PC-3 (cell line): Measurements from ENCODE around the gene RRM2. TPM values are rescaled to one million over a fixed set of nuclear protein-coding genes. Genes with fewer than 3 reads are reported as not detected.

Experiments
- ATAC-seq: fragments of 200-7000 bp; cut with Tn5 transposase; 2 replicates; pipeline ENCODE4 v1.9.1; 2020; ENCODE audit warnings: mild to moderate bottlenecking, moderate library complexity
- BruUV-seq: library from RNA; stranded (reverse); fragments of 400-500 nt; replicated peaks from 2 replicates; lab custom pipeline; 2021; lab: Mats Ljungman, UMichigan
- CTCF ChIA-PET: fragments of 300-600 bp; sonication (Branson Sonifier 250); formaldehyde crosslinking; loops from one replicate; lab custom pipeline; 2022; ENCODE audit warnings: antibody characterized with exemption; lab: Charles Lee
- POLR2A ChIA-PET: fragments of 300-600 bp; sonication (Branson Sonifier 250); formaldehyde crosslinking; loops from one replicate; lab custom pipeline; 2022; ENCODE audit warnings: antibody characterized with exemption; ENCODE audit not compliant: unreplicated experiment; lab: Charles Lee
- DNase-seq: peaks from one replicate; pipeline ENCODE4 v3.0.0-alpha.2; 2015
- H2AFZ ChIP-seq: fragments of 300-600 bp; sonication (generic); 2 replicates; pipeline ENCODE4 v1.6.0; 2016; ENCODE audit warnings: antibody characterized with exemption, low read length
- H3F3A ChIP-seq: fragments of 300-600 bp; sonication (generic); one replicate; pipeline ENCODE4 v1.6.0; 2017; ENCODE audit warnings: antibody characterized with exemption, low read length, control low read depth, mild to moderate bottlenecking; ENCODE audit not compliant: unreplicated experiment
- H3K27ac ChIP-seq: fragments of 300-600 bp; sonication (generic); 2 replicates; pipeline ENCODE4 v1.5.1; 2016; ENCODE audit warnings: mild to moderate bottlenecking, low read length
- H3K27me3 ChIP-seq: fragments of 300-600 bp; sonication (generic); 2 replicates; pipeline ENCODE4 v1.6.1; 2016; ENCODE audit warnings: low read length, mixed read lengths
- H3K36me3 ChIP-seq: fragments of 300-600 bp; sonication (generic); 2 replicates; pipeline ENCODE4 v1.6.1; 2016; ENCODE audit warnings: low read depth, mixed run types, low read length, mixed read lengths
- H3K4me1 ChIP-seq: fragments of 300-600 bp; sonication (generic); 2 replicates; pipeline ENCODE4 v1.5.1; 2016; ENCODE audit warnings: low read length; ENCODE audit not compliant: insufficient read depth
- H3K4me2 ChIP-seq: fragments of 300-600 bp; sonication (generic); 2 replicates; pipeline ENCODE4 v1.6.0; 2016; ENCODE audit warnings: low read length
- H3K4me3 ChIP-seq: fragments of 300-600 bp; sonication (generic); 2 replicates; pipeline ENCODE4 v1.5.1; 2016; ENCODE audit warnings: mild to moderate bottlenecking, low read length, mixed read lengths
- H3K79me2 ChIP-seq: fragments of 300-600 bp; sonication (generic); 2 replicates; pipeline ENCODE4 v1.6.1; 2017; ENCODE audit warnings: low read length, mixed read lengths
- H3K9ac ChIP-seq: fragments of 300-600 bp; sonication (generic); 2 replicates; pipeline ENCODE4 v1.6.0; 2016; ENCODE audit warnings: mild to moderate bottlenecking, low read length
- H3K9me2 ChIP-seq: fragments of 300-600 bp; sonication (generic); replicated peaks from 2 replicates; pipeline ENCODE4 v1.6.1; 2016; ENCODE audit warnings: mixed run types, low read length, mixed read lengths
- H3K9me3 ChIP-seq: fragments of 300-600 bp; sonication (generic); 2 replicates; pipeline ENCODE4 v1.6.1; 2016; ENCODE audit warnings: low read length, mixed read lengths
- H4K20me1 ChIP-seq: fragments of 300-600 bp; sonication (generic); 2 replicates; pipeline ENCODE4 v1.6.1; 2016; ENCODE audit warnings: low read length, mixed read lengths
- EZH2 ChIP-seq: fragments of 300-600 bp; sonication (generic); IDR thresholded peaks from one replicate; pipeline ENCODE4 v1.6.1; 2017; ENCODE audit warnings: antibody characterized with exemption, mild to moderate bottlenecking, low read length; ENCODE audit not compliant: unreplicated experiment
- EZH2phosphoT487 ChIP-seq: fragments of 300-600 bp; sonication (generic); IDR thresholded peaks from 2 replicates; pipeline ENCODE4 v1.6.1; 2018; ENCODE audit warnings: mild to moderate bottlenecking, antibody characterized with exemption, low read length, borderline replicate concordance
- intact Hi-C: fragments of 100-400 bp; cut with micrococcal nuclease; formaldehyde crosslinking; loops from 2 replicates; pipeline ENCODE4 v1.9.0; 2023
- total RNA-seq: library from RNA; depleted of rRNA; stranded (reverse); fragments of >200 nt; gene quantifications from 2 replicates; pipeline ENCODE4 v1.2.3, GENCODE V29; 2014
- TF ChIP-seq, protein P1 (sequence below): fragments of 300-600 bp; sonication (generic); conservative IDR thresholded peaks from 2 replicates; pipeline ENCODE4 v1.5.1; 2017; ENCODE audit warnings: antibody characterized with exemption, low read depth, mild to moderate bottlenecking, low read length

Gene RRM2
- total RNA-seq, 1 experiment from 2014 or later = 282 TPM

DNA sequence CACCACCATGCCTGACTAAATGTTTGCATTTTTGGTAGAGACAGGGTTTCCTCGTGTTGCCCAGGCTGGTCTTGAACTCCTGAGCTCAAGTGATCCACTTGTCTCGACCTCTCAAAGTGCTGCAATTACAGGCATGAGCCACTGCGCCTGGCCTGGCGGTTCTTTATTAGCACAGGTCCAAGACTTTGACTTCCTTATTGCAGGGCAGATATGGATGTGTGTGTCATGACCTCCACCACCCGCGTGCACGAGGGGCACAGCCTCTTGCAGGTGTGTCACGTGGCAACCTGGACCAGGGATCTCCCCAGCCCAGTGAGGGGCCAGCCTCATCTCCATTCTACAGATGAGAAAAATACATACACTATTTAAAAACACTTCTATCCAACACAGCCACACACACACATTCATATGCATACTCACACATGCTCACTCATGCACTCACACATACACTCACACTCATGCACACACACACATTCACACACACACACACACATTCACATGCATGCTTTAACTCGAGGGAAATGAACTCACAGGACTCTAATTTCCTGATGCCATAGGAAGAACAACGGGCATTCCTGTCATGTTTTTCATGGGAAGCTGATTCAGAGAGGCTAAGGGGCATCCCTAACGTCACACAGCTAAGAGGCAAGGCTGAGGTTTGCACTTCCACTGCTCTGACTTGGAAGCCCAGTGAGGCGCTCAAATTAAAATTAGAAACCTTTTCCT is 38.8 kb downstream of the RRM2 start:
- Histone ChIP-seq H3K36me3 (no peaks in the 10 kb centered on the region), H3K27me3 (no peaks in the 10 kb centered on the region), H3K4me1 (peaks cover 4% of the 10 kb centered on the region; the same call in 1 of the 2 replicates), H3K9ac (no peak overlapping the region), H3K4me2 (no peak overlapping the region), H3K9me2 (no peaks in the 10 kb centered on the region), H3K9me3 (no peaks in the 10 kb centered on the region), H3K79me2 (no peaks in the 10 kb centered on the region), H3K27ac (no peak overlapping the region), H4K20me1 (no peaks in the 10 kb centered on the region), H2AFZ (no peak overlapping the region), H3F3A (no peaks in the 10 kb centered on the region), H3K4me3 (no peak overlapping the region)
- intact Hi-C loops = no loop called here
- CTCF ChIA-PET = no interaction called here
- DNase-seq (peak; percentile 19), ATAC-seq (no peak)
- POLR2A ChIA-PET = no interaction called here
- TF ChIP-seq, protein P1, sequence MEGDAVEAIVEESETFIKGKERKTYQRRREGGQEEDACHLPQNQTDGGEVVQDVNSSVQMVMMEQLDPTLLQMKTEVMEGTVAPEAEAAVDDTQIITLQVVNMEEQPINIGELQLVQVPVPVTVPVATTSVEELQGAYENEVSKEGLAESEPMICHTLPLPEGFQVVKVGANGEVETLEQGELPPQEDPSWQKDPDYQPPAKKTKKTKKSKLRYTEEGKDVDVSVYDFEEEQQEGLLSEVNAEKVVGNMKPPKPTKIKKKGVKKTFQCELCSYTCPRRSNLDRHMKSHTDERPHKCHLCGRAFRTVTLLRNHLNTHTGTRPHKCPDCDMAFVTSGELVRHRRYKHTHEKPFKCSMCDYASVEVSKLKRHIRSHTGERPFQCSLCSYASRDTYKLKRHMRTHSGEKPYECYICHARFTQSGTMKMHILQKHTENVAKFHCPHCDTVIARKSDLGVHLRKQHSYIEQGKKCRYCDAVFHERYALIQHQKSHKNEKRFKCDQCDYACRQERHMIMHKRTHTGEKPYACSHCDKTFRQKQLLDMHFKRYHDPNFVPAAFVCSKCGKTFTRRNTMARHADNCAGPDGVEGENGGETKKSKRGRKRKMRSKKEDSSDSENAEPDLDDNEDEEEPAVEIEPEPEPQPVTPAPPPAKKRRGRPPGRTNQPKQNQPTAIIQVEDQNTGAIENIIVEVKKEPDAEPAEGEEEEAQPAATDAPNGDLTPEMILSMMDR = no peak
- TF ChIP-seq EZH2 = no peak
- TF ChIP-seq EZH2phosphoT487 = no peak
- no TSS peak for BruUV-seq

DNA sequence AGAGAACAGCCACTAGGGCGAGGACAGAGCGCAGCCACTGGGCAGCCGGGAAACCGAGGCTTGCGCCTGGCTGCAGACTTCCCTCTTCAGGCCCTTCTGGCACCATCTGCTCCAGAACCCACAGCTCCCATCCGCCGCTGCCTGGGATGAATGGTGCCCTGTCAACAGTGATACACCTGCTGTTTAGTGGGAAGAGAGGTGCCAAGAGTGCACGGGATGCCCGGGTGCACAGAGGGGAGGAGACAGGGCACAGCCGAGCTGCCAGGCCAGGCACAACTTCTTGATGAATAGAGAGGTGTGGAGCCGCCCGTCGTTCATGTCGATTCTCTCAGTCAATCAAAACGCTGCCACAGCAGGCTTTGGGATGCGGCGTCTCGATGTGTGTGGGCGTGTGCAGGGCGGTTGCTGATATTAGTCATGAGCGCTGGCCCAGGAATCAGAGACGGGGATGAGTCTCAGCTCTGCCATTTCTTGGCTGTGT is 39.5 kb downstream of the RRM2 start:
- H2AFZ ChIP-seq = no peak overlapping the region

More for the DNA sequence above, 39.5 kb downstream of the RRM2 start:
- ATAC-seq (peak; percentile 60; the same call in 1 of the 2 replicates), DNase-seq (no peak)
- H3K27me3 ChIP-seq = no peaks in the 10 kb centered on the region
- no peaks in the 10 kb centered on the region for H3K79me2 ChIP-seq
- no peak overlapping the region for H3K27ac ChIP-seq
- ChIA-PET POLR2A (no interaction called here), CTCF (interaction anchor here (1.4 kb wide), 1 partner anchor 273 kb away, joined by 3 read pairs; no protein-coding TSS in a partner anchor)
- TF ChIP-seq, protein P1 = no peak
- no peak for TF ChIP-seq EZH2phosphoT487
- TF ChIP-seq EZH2 = no peak
- H3F3A ChIP-seq = no peaks in the 10 kb centered on the region
- H3K9ac ChIP-seq = no peak overlapping the region
- no peaks in the 10 kb centered on the region for H3K9me3 ChIP-seq
- H4K20me1 ChIP-seq = no peaks in the 10 kb centered on the region
- no TSS peak for BruUV-seq
- no peak overlapping the region for H3K4me2 ChIP-seq
- H3K36me3 ChIP-seq = no peaks in the 10 kb centered on the region
- no peak overlapping the region for H3K4me3 ChIP-seq
- H3K4me1 ChIP-seq = peaks cover 4% of the 10 kb centered on the region; the same call in 1 of the 2 replicates
- no peaks in the 10 kb centered on the region for H3K9me2 ChIP-seq
- intact Hi-C loops = no loop called here
